Nephron (organoid): ENCODE data around the gene CPNE5.

Experiments
- H3K27ac Mint-ChIP-seq, 3 experiments: 2 replicates each; pipeline ENCODE4 v1.8.0; 2020; ENCODE audit warnings: mixed read lengths in 3 of 3, mild to moderate bottlenecking in 2 of 3, moderate library complexity in 1 of 3
- H3K27me3 Mint-ChIP-seq: 2 replicates; pipeline ENCODE4 v1.8.0; 2021; ENCODE audit warnings: low read depth, mild to moderate bottlenecking, moderate library complexity, mixed read lengths
- H3K36me3 Mint-ChIP-seq: 2 replicates; pipeline ENCODE4 v1.8.0; 2020; ENCODE audit warnings: low read depth, mixed read lengths
- H3K4me1 Mint-ChIP-seq: 2 replicates; pipeline ENCODE4 v1.8.0; 2020; ENCODE audit warnings: mixed read lengths
- H3K4me3 Mint-ChIP-seq, 3 experiments: 2 replicates each; pipeline ENCODE4 v1.8.0; 2020; ENCODE audit warnings: mild to moderate bottlenecking in 3 of 3, mixed read lengths in 3 of 3, moderate library complexity in 2 of 3
- H3K9me3 Mint-ChIP-seq: 2 replicates; pipeline ENCODE4 v1.8.0; 2020; ENCODE audit warnings: mixed read lengths
- TF ChIP-seq, protein P1 (sequence below), 3 experiments: fragments of 200-600 bp; sonication (generic); IDR thresholded peaks; one replicate each; pipeline ENCODE4 v1.5.0; 2021; ENCODE audit warnings: antibody characterized with exemption in 3 of 3; ENCODE audit not compliant: unreplicated experiment in 3 of 3

The CPNE5 gene

DNA sequence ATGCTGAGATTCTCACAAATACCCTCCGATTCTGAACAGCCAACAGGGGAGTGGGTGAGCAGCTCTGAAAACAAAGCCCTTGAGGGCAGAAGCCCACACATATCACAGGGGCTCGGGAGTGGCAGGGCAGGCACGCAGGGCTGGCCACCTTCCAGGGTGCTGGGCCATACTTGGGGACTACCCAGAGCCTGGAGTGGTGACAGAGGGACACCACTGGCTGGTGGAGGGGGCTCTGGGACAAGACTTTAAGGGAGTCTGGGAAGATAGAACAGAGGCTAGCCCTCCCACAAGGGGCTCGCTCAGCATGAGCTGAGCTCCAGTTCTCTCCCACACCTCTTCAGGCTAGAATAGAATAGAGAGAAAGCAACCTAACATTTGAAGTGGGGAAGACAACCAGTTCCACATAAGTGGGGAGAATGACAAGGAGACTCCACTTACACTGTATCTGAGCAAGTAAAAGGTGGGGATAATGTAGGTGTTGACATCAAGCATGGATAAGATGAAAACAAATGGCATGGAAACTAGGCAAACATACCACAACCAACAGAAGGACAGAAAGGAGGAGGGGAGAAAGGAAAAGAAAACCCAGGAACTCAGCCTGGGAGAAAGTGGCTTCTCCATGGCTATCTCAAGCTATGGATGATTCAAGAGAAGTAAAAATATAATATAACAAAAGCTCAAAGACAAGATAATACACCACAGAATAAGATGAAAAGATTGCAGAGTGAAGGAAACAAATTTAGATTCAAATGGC, 28.4 kb upstream of the CPNE5 start:
- peaks cover 27% of the 10 kb centered on the region for H3K4me1 Mint-ChIP-seq
- no peaks in the 10 kb centered on the region for H3K27me3 Mint-ChIP-seq
- H3K27ac Mint-ChIP-seq: peak overlapping the region in 1 of 3 experiments; percentile 34
- no peaks in the 10 kb centered on the region for H3K9me3 Mint-ChIP-seq
- TF ChIP-seq, protein P1, sequence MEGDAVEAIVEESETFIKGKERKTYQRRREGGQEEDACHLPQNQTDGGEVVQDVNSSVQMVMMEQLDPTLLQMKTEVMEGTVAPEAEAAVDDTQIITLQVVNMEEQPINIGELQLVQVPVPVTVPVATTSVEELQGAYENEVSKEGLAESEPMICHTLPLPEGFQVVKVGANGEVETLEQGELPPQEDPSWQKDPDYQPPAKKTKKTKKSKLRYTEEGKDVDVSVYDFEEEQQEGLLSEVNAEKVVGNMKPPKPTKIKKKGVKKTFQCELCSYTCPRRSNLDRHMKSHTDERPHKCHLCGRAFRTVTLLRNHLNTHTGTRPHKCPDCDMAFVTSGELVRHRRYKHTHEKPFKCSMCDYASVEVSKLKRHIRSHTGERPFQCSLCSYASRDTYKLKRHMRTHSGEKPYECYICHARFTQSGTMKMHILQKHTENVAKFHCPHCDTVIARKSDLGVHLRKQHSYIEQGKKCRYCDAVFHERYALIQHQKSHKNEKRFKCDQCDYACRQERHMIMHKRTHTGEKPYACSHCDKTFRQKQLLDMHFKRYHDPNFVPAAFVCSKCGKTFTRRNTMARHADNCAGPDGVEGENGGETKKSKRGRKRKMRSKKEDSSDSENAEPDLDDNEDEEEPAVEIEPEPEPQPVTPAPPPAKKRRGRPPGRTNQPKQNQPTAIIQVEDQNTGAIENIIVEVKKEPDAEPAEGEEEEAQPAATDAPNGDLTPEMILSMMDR (IDR thresholded peaks at IDR 0.05; ENCODE audit: unreplicated experiment in 3 of 3): no peak
- H3K36me3 Mint-ChIP-seq: peaks cover 64% of the 10 kb centered on the region
- H3K4me3 Mint-ChIP-seq: no peak overlapping the region

- Mint-ChIP-seq H3K4me3 (no peak overlapping the region), H3K36me3 (peaks cover 65% of the 10 kb centered on the region), H3K9me3 (no peaks in the 10 kb centered on the region), H3K4me1 (peaks cover 27% of the 10 kb centered on the region), H3K27me3 (no peaks in the 10 kb centered on the region), H3K27ac (no peak overlapping the region)
- TF ChIP-seq, protein P1 (IDR thresholded peaks at IDR 0.05; ENCODE audit: unreplicated experiment in 3 of 3): no peak
These were observed 26.6 kb upstream of the CPNE5 start for GRCh38 chr6:36865835-36866234.

DNA sequence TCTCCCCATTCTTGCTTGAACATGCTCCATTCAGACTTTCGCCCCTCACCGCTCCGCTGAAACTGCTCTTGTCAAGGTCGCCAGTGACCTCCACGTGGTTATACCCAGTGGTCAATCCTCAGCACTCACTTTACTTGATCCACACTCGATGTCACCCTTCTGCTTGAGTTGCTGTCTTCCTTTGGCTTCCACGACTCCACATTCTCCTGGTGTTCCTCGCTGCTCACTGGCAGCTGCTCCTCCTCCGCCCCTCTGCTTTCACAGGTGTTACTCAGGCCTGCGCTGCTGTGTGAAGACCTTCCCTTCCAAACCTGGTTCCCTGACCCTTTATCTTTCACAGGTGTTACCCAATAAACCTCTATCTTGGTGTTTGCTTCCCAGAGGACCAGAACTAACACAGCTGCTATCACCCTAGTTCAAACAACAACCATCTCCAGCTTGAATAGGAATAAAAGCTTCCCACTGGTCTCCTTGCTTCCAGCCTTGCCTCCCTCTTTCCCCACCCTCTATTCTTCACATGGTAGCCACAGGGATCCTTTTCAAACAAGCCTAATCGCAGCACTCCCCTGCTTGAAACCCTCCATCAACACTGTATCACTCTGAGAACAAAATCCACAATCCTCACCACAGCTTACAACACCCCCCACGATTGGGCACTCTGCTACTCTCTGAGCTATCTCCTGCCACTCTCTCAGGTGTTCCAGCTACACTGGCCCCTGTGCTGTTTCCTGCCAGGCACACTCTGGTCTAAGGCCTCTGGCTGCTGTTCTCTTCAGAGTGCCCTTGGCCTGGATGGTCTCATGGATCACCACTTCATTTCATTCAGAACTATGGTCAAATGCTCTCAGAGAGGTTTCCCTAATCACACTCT, 24.7 kb upstream of the CPNE5 start:
- Mint-ChIP-seq H3K36me3 (peaks cover 69% of the 10 kb centered on the region), H3K27ac (no peak overlapping the region), H3K4me3 (no peak overlapping the region), H3K4me1 (peaks cover 28% of the 10 kb centered on the region), H3K27me3 (no peaks in the 10 kb centered on the region), H3K9me3 (no peaks in the 10 kb centered on the region)
- TF ChIP-seq, protein P1 (IDR thresholded peaks at IDR 0.05; ENCODE audit: unreplicated experiment in 3 of 3): no peak

GRCh38 chr6:36862848-36863382, 23.7 kb upstream of the CPNE5 start:
- H3K9me3 Mint-ChIP-seq: no peaks in the 10 kb centered on the region
- H3K4me3 Mint-ChIP-seq: no peak overlapping the region

DNA sequence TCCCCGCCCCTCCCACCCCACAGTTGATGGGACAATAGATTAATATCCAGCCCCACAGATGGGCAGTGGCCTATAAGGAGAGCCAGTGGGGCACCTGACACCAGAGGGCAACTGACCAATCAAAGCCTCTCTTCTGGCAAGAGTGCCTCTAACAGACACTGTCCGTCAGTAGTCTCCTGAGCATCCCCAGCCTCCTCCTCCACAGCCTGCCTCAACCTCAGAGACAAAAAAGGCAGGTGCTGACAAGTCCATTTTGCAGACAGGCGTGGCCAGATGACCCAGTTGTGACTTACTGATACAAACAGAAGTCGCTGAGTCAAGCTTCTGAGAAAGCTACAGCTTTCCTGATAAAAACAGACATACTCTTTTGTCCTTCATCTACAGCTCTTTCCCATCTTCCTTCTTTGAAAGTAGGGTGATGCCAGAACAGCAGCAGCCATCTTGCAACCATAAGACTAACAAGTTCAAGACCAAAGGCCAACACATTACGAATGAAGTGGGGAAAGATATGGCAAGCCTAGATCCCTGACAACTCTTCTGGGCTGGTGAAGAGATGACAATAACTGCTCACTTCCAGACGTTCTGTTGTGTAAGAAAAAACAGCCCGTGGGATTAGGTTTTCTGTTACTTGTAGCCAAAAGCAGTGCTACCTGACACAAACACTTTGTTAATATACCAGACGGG, 23.1 kb upstream of the CPNE5 start:
- Mint-ChIP-seq H3K36me3 (peaks cover 66% of the 10 kb centered on the region), H3K9me3 (no peaks in the 10 kb centered on the region), H3K4me3 (no peak overlapping the region), H3K4me1 (peaks cover 29% of the 10 kb centered on the region), H3K27ac (no peak overlapping the region), H3K27me3 (no peaks in the 10 kb centered on the region)
- TF ChIP-seq, protein P1 (IDR thresholded peaks at IDR 0.05; ENCODE audit: unreplicated experiment in 3 of 3): no peak

More at GRCh38 chr6:36862848-36863382, 23.7 kb upstream of the CPNE5 start:
- Mint-ChIP-seq H3K4me1 (peaks cover 35% of the 10 kb centered on the region), H3K27me3 (no peaks in the 10 kb centered on the region), H3K36me3 (peaks cover 71% of the 10 kb centered on the region), H3K27ac (no peak overlapping the region)
- TF ChIP-seq, protein P1 (IDR thresholded peaks at IDR 0.05; ENCODE audit: unreplicated experiment in 3 of 3): no peak
